ENCODE data around the gene USP2.

GRCh38 chr11:119415517-119415916 lies 34.0 kb upstream of the USP2 start:
- TF ChIP-seq CTCF (IDR thresholded peaks at IDR 0.05): no peak
- no peak for TF ChIP-seq POLR2A (IDR thresholded peaks at IDR 0.05)
